ENCODE data around the gene TBXAS1.

TBXAS1 gene

GRCh38 chr7:139869886-139870285, 40.8 kb downstream of the TBXAS1 start:
- H3K4me2 ChIP-seq (ENCODE audit: low read length), result no peak overlapping the region
- no peak overlapping the region for H3K27ac ChIP-seq (ENCODE audit: low read depth, low read length)
- no peaks in the 10 kb centered on the region for H3K9me2 ChIP-seq (replicated peaks; ENCODE audit: control insufficient read depth, low read length)
- no peak for TF ChIP-seq CTCF (IDR thresholded peaks at IDR 0.05; ENCODE audit: low read depth, low read length, poor library complexity, severe bottlenecking)
- TF ChIP-seq EZH2phosphoT487 (IDR thresholded peaks at IDR 0.05; ENCODE audit: borderline replicate concordance, low read length), result no peak
- H3K9me3 ChIP-seq (ENCODE audit: control insufficient read depth, insufficient read depth, low read length), result no peaks in the 10 kb centered on the region
- H3F3A ChIP-seq (ENCODE audit: control insufficient read depth, insufficient read depth), result no peaks in the 10 kb centered on the region
- H3K27me3 ChIP-seq (ENCODE audit: control insufficient read depth, low read length), result no peaks in the 10 kb centered on the region
- no peaks in the 10 kb centered on the region for H3K79me2 ChIP-seq (ENCODE audit: control insufficient read depth, low read length)
- no peak overlapping the region for H3K4me3 ChIP-seq (ENCODE audit: low read length)
- H4K20me1 ChIP-seq (ENCODE audit: control insufficient read depth, insufficient read depth, low read depth, low read length), result no peaks in the 10 kb centered on the region
- H3K4me1 ChIP-seq (ENCODE audit: control insufficient read depth, low read length), result no peaks in the 10 kb centered on the region
- no peaks in the 10 kb centered on the region for H3K36me3 ChIP-seq (ENCODE audit: control insufficient read depth, low read length)

GRCh38 chr7:139870380-139870779, 41.3 kb downstream of the TBXAS1 start:
- Histone ChIP-seq H3F3A (ENCODE audit: control insufficient read depth, insufficient read depth) (no peaks in the 10 kb centered on the region), H3K4me2 (ENCODE audit: low read length) (no peak overlapping the region), H3K9me3 (ENCODE audit: control insufficient read depth, insufficient read depth, low read length) (no peaks in the 10 kb centered on the region), H3K27ac (ENCODE audit: low read depth, low read length) (no peak overlapping the region), H3K4me1 (ENCODE audit: control insufficient read depth, low read length) (no peaks in the 10 kb centered on the region), H3K27me3 (ENCODE audit: control insufficient read depth, low read length) (no peaks in the 10 kb centered on the region), H3K79me2 (ENCODE audit: control insufficient read depth, low read length) (no peaks in the 10 kb centered on the region), H3K4me3 (ENCODE audit: low read length) (no peak overlapping the region), H3K36me3 (ENCODE audit: control insufficient read depth, low read length) (no peaks in the 10 kb centered on the region), H4K20me1 (ENCODE audit: control insufficient read depth, insufficient read depth, low read depth, low read length) (no peaks in the 10 kb centered on the region), H3K9me2 (replicated peaks; ENCODE audit: control insufficient read depth, low read length) (no peaks in the 10 kb centered on the region)
- no peak for TF ChIP-seq CTCF (IDR thresholded peaks at IDR 0.05; ENCODE audit: low read depth, low read length, poor library complexity, severe bottlenecking)
- no peak for TF ChIP-seq EZH2phosphoT487 (IDR thresholded peaks at IDR 0.05; ENCODE audit: borderline replicate concordance, low read length)

- Histone ChIP-seq H3K79me2 (ENCODE audit: control insufficient read depth, low read length) (no peaks in the 10 kb centered on the region), H3K4me3 (ENCODE audit: low read length) (no peak overlapping the region), H4K20me1 (ENCODE audit: control insufficient read depth, insufficient read depth, low read depth, low read length) (no peaks in the 10 kb centered on the region), H3F3A (ENCODE audit: control insufficient read depth, insufficient read depth) (no peaks in the 10 kb centered on the region), H3K9me2 (replicated peaks; ENCODE audit: control insufficient read depth, low read length) (no peaks in the 10 kb centered on the region), H3K27ac (ENCODE audit: low read depth, low read length) (no peak overlapping the region), H3K4me1 (ENCODE audit: control insufficient read depth, low read length) (no peaks in the 10 kb centered on the region), H3K4me2 (ENCODE audit: low read length) (no peak overlapping the region), H3K27me3 (ENCODE audit: control insufficient read depth, low read length) (no peaks in the 10 kb centered on the region), H3K9me3 (ENCODE audit: control insufficient read depth, insufficient read depth, low read length) (no peaks in the 10 kb centered on the region), H3K36me3 (ENCODE audit: control insufficient read depth, low read length) (no peaks in the 10 kb centered on the region)
- no peak for TF ChIP-seq CTCF (IDR thresholded peaks at IDR 0.05; ENCODE audit: low read depth, low read length, poor library complexity, severe bottlenecking)
- no peak for TF ChIP-seq EZH2phosphoT487 (IDR thresholded peaks at IDR 0.05; ENCODE audit: borderline replicate concordance, low read length)
Observed at GRCh38 chr7:139871331-139871730, 42.3 kb downstream of the TBXAS1 start.

- no peaks in the 10 kb centered on the region for H3K36me3 ChIP-seq (ENCODE audit: control insufficient read depth, low read length)
Observed at GRCh38 chr7:139871820-139872219, 42.8 kb downstream of the TBXAS1 start.

More at GRCh38 chr7:139871820-139872219, 42.8 kb downstream of the TBXAS1 start:
- Histone ChIP-seq H3K79me2 (ENCODE audit: control insufficient read depth, low read length) (no peaks in the 10 kb centered on the region), H3K9me3 (ENCODE audit: control insufficient read depth, insufficient read depth, low read length) (no peaks in the 10 kb centered on the region), H3K4me2 (ENCODE audit: low read length) (no peak overlapping the region), H4K20me1 (ENCODE audit: control insufficient read depth, insufficient read depth, low read depth, low read length) (no peaks in the 10 kb centered on the region), H3K9me2 (replicated peaks; ENCODE audit: control insufficient read depth, low read length) (no peaks in the 10 kb centered on the region), H3K4me1 (ENCODE audit: control insufficient read depth, low read length) (no peaks in the 10 kb centered on the region), H3F3A (ENCODE audit: control insufficient read depth, insufficient read depth) (no peaks in the 10 kb centered on the region), H3K4me3 (ENCODE audit: low read length) (no peak overlapping the region), H3K27me3 (ENCODE audit: control insufficient read depth, low read length) (no peaks in the 10 kb centered on the region), H3K27ac (ENCODE audit: low read depth, low read length) (no peak overlapping the region)
- TF ChIP-seq EZH2phosphoT487 (IDR thresholded peaks at IDR 0.05; ENCODE audit: borderline replicate concordance, low read length) (no peak), CTCF (IDR thresholded peaks at IDR 0.05; ENCODE audit: low read depth, low read length, poor library complexity, severe bottlenecking) (no peak)

All from DOHH2 (cell line).